Right lobe of liver (tissue), 6 donors: ENCODE data around the gene TENT4B. TPM values are rescaled to one million over a fixed set of nuclear protein-coding genes. Genes with fewer than 3 reads are reported as not detected.
"Not testable (repeated sequence)": the region's sequence is repeated elsewhere in the genome, so short reads cannot be mapped to it uniquely, and the experiment has no call there.

Experiments
- ATAC-seq, 4 donors: fragments of 200-7000 bp; cut with Tn5 transposase; one replicate each; pipeline ENCODE4 v1.9.1; 2020; ENCODE audit warnings: mild to moderate bottlenecking in 4 of 4, moderate library complexity in 4 of 4
- DNase-seq, 3 donors: peaks; one replicate each; pipeline ENCODE4 v3.0.0-alpha.2; 2020
- H3K27ac ChIP-seq, 3 donors: fragments of 200-600 bp; one replicate each; pipeline ENCODE4 v1.8.0; 2022
- H3K27me3 ChIP-seq, 2 donors: fragments of 200-600 bp; one replicate each; pipeline ENCODE4 v1.8.0; 2022
- H3K36me3 ChIP-seq, 4 donors: fragments of 200-600 bp; sonication (generic) in 1 of 4; one replicate each; pipeline versions ENCODE4 v1.5.1 to v1.8.0; 2017 to 2022; ENCODE audit warnings: control low read depth in 1 of 4
- H3K4me1 ChIP-seq, 4 donors: fragments of 200-600 bp; sonication (generic) in 1 of 4; one replicate each; pipeline versions ENCODE4 v1.5.1 to v1.8.0; 2017 to 2022; ENCODE audit warnings: control low read depth in 1 of 4
- H3K4me3 ChIP-seq, 3 donors: fragments of 200-600 bp; one replicate each; pipeline ENCODE4 v1.8.0; 2022
- H3K9me3 ChIP-seq, 4 donors: fragments of 200-600 bp; sonication (generic) in 1 of 4; one replicate each; pipeline versions ENCODE4 v1.5.1 to v1.8.0; 2017 to 2022; ENCODE audit warnings: control low read depth in 1 of 4
- CTCF ChIP-seq, 4 donors: fragments of 200-600 bp in 3 of 4; fragments of 450-650 bp in 1 of 4; IDR thresholded peaks; one replicate each; pipeline versions ENCODE4 v1.5.1 to v1.8.0; 2016 to 2022; ENCODE audit warnings: antibody characterized with exemption in 4 of 4, mild to moderate bottlenecking in 2 of 4
- POLR2A ChIP-seq: fragments of 450-650 bp; IDR thresholded peaks from one replicate; pipeline ENCODE4 v1.6.1; 2017; ENCODE audit warnings: antibody characterized with exemption, mild to moderate bottlenecking
- WGBS: methylation state at CpG from one replicate; pipeline ENCODE4 v1.1.6; 2018; ENCODE audit warnings: low coverage, low lambda C conversion rate; ENCODE audit not compliant: insufficient coverage; ENCODE audit errors: missing lambda C conversion rate; 5-methylcytosine and 5-hydroxymethylcytosine counted together
- intact Hi-C, 2 donors: fragments of 100-400 bp; cut with DNase I; formaldehyde crosslinking; loops; one replicate each; pipeline versions ENCODE4 v1.11.2 to v1.14.1; 2022
- total RNA-seq, 6 experiments: library from RNA; depleted of rRNA in 2 of 6; stranded (reverse); fragments of >200 nt in 2 of 6; fragmentation: NEBNext Ultra II Directional in 3 of 6; extraction: Animal tissue kit (Norgen Biotek cat#: 25700) in 3 of 6; gene quantifications; one replicate each; pipeline versions ENCODE4 v1.1.0 to v1.2.4, GENCODE V29; 2016 to 2023
- donor health status: DM: no; HTN: yes; CAD: no.
- donor health status: DM: no; HTN: no; CAD: no.
- donor health status: DM: no; HTN: no; CAD: no.
- donor health status: DM: no; HTN: yes; CAD: no.
- donor health status: DM: no; HTN: yes; CAD: no.

The TENT4B gene
- total RNA-seq, 6 experiments from 2014 or later, result 7.2 to 13.2 (median 9.3) TPM

- H3K36me3 ChIP-seq, result peaks cover 0 to 65% (median 11%) of the 10 kb centered on the region in 4 donors
- no peak overlapping the region for H3K27ac ChIP-seq
- no peak for ATAC-seq
- whole genome bisulfite sequencing, result 89% methylated on average over 10 of the region's 10 CpGs
- no peak for DNase-seq
- no peaks in the 10 kb centered on the region for H3K9me3 ChIP-seq
- intact Hi-C loops, result no loop called here
- no peak overlapping the region for H3K4me3 ChIP-seq
- H3K27me3 ChIP-seq, result no peaks in the 10 kb centered on the region
- TF ChIP-seq POLR2A (no peak), CTCF (IDR thresholded peaks at IDR 0.05) (no peak)
- H3K4me1 ChIP-seq, result no peaks in the 10 kb centered on the region
These were observed 76.1 kb downstream of the TENT4B start for GRCh38 chr16:50229149-50229726.

- DNase-seq (no peak), ATAC-seq (no peak)
- Histone ChIP-seq H3K27ac (no peak overlapping the region), H3K9me3 (no peaks in the 10 kb centered on the region), H3K4me1 (no peaks in the 10 kb centered on the region), H3K27me3 (no peaks in the 10 kb centered on the region), H3K36me3 (peaks cover 0 to 8% (median 0%) of the 10 kb centered on the region in 4 donors), H3K4me3 (no peak overlapping the region)
- intact Hi-C loops, result no loop called here
- no peak for TF ChIP-seq POLR2A
- no peak for TF ChIP-seq CTCF (IDR thresholded peaks at IDR 0.05)
- WGBS, result 67% methylated on average over 5 of the region's 5 CpGs
These were observed 81.9 kb downstream of the TENT4B start for GRCh38 chr16:50234771-50235556.

GRCh38 chr16:50235581-50235980 is 82.5 kb downstream of the TENT4B start:
- ATAC-seq (no peak), DNase-seq (no peak)
- Histone ChIP-seq H3K27me3 (no peaks in the 10 kb centered on the region), H3K27ac (no peak overlapping the region), H3K4me3 (no peak overlapping the region), H3K4me1 (no peaks in the 10 kb centered on the region), H3K9me3 (no peaks in the 10 kb centered on the region), H3K36me3 (peaks cover 0 to 2% (median 0%) of the 10 kb centered on the region in 4 donors)
- intact Hi-C loops, result no loop called here
- WGBS, result 71% methylated on average over 6 of the region's 6 CpGs
- no peak for TF ChIP-seq POLR2A

GRCh38 chr16:50238314-50238713 is 85.2 kb downstream of the TENT4B start:
- H3K9me3 ChIP-seq, result no peaks in the 10 kb centered on the region
- H3K27me3 ChIP-seq, result no peaks in the 10 kb centered on the region
- H3K4me3 ChIP-seq, result no peak overlapping the region
- H3K36me3 ChIP-seq, result no peaks in the 10 kb centered on the region
- no peaks in the 10 kb centered on the region for H3K4me1 ChIP-seq
- no peak overlapping the region for H3K27ac ChIP-seq
- WGBS, result 86% methylated on average over 1 of the region's 3 CpGs
- ATAC-seq (no peak), DNase-seq (no peak)
- intact Hi-C loops, result no loop called here
- TF ChIP-seq POLR2A, result no peak
- no peak for TF ChIP-seq CTCF (IDR thresholded peaks at IDR 0.05)

- H3K4me3 ChIP-seq, result no peak overlapping the region
- no peak for DNase-seq
- no peaks in the 10 kb centered on the region for H3K9me3 ChIP-seq
- H3K4me1 ChIP-seq, result no peaks in the 10 kb centered on the region
- TF ChIP-seq CTCF (IDR thresholded peaks at IDR 0.05) (no peak), POLR2A (no peak)
- no peaks in the 10 kb centered on the region for H3K36me3 ChIP-seq
- no peak for ATAC-seq
- H3K27me3 ChIP-seq, result no peaks in the 10 kb centered on the region
- no peak overlapping the region for H3K27ac ChIP-seq
- intact Hi-C loops, result no loop called here
- 76% methylated on average over 5 of the region's 5 CpGs for WGBS
These were observed 85.8 kb downstream of the TENT4B start for GRCh38 chr16:50238868-50239301.

GRCh38 chr16:50243024-50243423 is 89.9 kb downstream of the TENT4B start:
- H3K27ac ChIP-seq, H3K4me1 ChIP-seq, H3K27me3 ChIP-seq, intact Hi-C loops, H3K9me3 ChIP-seq, H3K36me3 ChIP-seq, DNase-seq, H3K4me3 ChIP-seq, ATAC-seq: not testable (repeated sequence)
- WGBS, result 61% methylated on average over 5 of the region's 6 CpGs
